ENCODE measurements around the gene MXD4. TPM values are rescaled to one million over a fixed set of nuclear protein-coding genes. Genes with fewer than 3 reads are reported as not detected.

Gene MXD4
- total and polyA plus RNA-seq, 12 donors = 13.9 to 245 (median 96.4) TPM

DNA sequence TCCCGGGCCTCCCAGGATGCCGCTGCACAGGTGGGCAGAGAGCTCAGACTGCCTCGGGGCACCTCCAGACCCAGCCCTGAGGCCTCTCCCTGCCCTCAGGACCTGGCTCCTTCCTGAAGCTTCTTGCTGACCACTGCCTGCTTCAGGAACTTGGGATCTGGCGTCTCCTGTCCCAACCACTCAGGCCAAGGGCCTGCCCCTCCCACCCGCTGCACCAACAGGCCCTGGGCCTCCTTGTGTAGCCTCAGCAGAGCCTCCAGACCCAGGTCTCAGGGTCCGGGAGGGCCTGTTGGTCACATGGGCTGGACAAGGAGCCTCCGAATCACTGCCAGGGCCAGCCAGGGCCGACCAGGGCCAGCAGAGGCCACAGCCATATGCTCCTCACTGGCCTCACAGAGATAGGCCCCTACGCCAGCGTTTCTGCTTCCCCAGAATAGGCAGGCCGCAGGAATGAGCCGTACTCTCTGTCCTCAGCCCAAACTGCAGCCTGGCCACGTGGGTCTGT is 2.8 kb downstream of the MXD4 start:
- H3K4me1 ChIP-seq (replicated peaks in 1 of 2) = peaks cover 61 to 72% of the 10 kb centered on the region in 2 donors
- 42 to 58% (median 45%) methylated on average over 4 to 13 of the region's 13 CpGs for WGBS, 4 donors
- intact Hi-C loops (cut with DNase I) = no loop called here
- DNase-seq = peak; percentile 19 to 58 (median 40)
- no peaks in the 10 kb centered on the region for H3K9me3 ChIP-seq (replicated peaks in 1 of 3)
- H3K27me3 ChIP-seq = no peaks in the 10 kb centered on the region
- H3K4me3 ChIP-seq = peak overlapping the region in 1 of 4 donors; percentile 99
- TF ChIP-seq, protein P1, sequence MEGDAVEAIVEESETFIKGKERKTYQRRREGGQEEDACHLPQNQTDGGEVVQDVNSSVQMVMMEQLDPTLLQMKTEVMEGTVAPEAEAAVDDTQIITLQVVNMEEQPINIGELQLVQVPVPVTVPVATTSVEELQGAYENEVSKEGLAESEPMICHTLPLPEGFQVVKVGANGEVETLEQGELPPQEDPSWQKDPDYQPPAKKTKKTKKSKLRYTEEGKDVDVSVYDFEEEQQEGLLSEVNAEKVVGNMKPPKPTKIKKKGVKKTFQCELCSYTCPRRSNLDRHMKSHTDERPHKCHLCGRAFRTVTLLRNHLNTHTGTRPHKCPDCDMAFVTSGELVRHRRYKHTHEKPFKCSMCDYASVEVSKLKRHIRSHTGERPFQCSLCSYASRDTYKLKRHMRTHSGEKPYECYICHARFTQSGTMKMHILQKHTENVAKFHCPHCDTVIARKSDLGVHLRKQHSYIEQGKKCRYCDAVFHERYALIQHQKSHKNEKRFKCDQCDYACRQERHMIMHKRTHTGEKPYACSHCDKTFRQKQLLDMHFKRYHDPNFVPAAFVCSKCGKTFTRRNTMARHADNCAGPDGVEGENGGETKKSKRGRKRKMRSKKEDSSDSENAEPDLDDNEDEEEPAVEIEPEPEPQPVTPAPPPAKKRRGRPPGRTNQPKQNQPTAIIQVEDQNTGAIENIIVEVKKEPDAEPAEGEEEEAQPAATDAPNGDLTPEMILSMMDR (IDR thresholded peaks at IDR 0.05) = no peak
- H3K36me3 ChIP-seq (replicated peaks in 1 of 2) = peaks cover 0 to 19% of the 10 kb centered on the region in 2 donors
- peak overlapping the region in 4 of 5 donors; percentile 35 to 98 (median 62) for H3K27ac ChIP-seq

DNA sequence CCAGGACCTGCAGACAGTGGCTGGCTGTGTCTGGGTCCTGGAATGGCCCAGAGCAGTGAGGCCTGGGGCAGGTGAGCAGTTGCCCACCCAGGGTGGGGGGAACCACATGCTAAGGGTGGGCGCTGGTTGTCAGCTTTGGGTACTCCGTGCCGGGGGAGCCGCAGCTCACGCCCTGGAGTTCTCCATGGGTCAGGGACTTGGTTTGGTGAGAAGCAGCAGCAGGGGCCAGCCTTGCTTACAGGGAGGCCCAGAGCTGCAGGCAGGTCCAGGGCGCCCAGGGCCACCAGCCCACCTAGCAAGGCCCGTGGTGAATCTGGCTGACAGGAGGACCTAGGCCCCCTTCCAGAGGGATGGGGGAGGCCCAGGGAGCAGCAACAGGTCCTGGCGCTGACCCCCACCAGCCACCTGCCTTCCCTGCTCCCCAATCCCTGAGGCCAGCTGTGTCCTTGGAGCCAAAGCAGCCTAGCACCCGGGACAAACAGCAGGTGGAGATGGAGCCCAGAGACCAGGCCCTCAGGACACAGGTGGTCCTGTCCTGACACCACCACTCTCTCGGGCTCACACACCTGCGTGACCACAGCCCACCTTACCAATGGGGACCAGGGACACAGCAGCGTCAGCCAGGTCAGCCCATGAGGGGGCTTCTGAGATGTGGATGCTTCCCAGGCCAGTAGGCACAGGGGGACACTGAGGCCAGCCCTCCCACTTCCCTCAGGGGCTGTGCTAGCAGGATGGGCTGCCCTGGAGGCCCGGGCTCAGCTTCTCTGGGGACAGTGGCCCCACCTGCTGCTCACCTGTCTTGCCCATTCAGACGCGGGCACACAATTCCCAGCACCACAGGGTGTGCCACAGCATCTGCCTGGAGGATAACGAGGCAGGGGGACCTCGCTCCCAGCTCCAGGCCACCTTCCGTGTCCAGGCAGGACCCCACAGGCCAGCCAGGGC is 3.5 kb downstream of the MXD4 start:
- intact Hi-C loops (cut with DNase I) = no loop called here
- TF ChIP-seq POLR2A (IDR thresholded peaks at IDR 0.05) = no peak
- TF ChIP-seq, protein P1 (IDR thresholded peaks at IDR 0.05) = no peak
- peak overlapping the region in 4 of 5 donors; percentile 58 to 98 (median 79) for H3K27ac ChIP-seq
- no peaks in the 10 kb centered on the region for H3K27me3 ChIP-seq
- WGBS, 4 donors = 78 to 90% (median 80%) methylated on average over 5 to 18 of the region's 18 CpGs
- peaks cover 60 to 67% of the 10 kb centered on the region in 2 donors for H3K4me1 ChIP-seq (replicated peaks in 1 of 2)
- no peaks in the 10 kb centered on the region for H3K9me3 ChIP-seq (replicated peaks in 1 of 3)
- peaks cover 0 to 26% of the 10 kb centered on the region in 2 donors for H3K36me3 ChIP-seq (replicated peaks in 1 of 2)
- peak in 5 of 7 donors; percentile 8 to 56 (median 22) for DNase-seq
- H3K4me3 ChIP-seq = peak overlapping the region in 1 of 4 donors; percentile 99

DNA sequence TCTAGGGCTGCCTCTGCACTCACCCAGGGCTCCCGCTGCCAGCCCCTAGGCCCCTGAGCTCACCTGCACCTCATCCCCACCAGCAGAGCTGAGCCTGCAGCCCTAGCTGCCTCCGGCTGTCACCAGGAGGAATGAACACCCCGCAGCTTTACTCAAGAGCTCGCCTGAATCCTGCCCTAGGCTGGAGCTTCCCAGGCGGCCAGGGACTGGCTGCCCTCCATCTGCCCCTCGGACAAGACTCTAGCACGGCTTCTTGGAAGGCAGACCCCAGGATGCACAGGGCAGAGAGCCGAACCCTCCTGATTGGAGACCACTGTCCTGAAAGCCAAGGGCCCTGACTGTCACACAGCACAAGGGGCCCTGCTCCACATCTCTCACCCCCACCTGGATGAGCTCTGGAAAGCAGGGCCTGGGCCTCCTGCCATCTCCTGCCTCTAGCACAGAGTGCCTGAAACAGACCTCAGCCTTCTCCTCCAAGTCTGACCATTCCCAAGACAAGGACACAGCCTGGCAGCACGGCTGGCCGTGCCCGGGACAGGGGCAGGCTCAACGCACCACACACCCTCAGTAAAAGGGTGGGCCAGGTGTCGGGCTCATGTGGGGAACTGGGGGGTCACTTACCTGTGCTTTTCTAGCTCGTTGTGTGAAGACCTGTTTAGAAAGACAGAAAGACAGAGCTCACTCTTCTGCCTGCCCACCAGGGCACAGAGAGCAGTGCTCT is 4.4 kb downstream of the MXD4 start:
- H3K36me3 ChIP-seq (replicated peaks in 1 of 2) = peaks cover 0 to 35% of the 10 kb centered on the region in 2 donors
- H3K27me3 ChIP-seq = no peaks in the 10 kb centered on the region
- H3K4me1 ChIP-seq (replicated peaks in 1 of 2) = peaks cover 52 to 58% of the 10 kb centered on the region in 2 donors
- whole genome bisulfite sequencing, 4 donors = 37 to 62% (median 55%) methylated on average over 3 to 14 of the region's 14 CpGs
- no peaks in the 10 kb centered on the region for H3K9me3 ChIP-seq (replicated peaks in 1 of 3)
- intact Hi-C loops (cut with DNase I) = no loop called here
- peak overlapping the region in 1 of 4 donors; percentile 9 for H3K4me3 ChIP-seq
- TF ChIP-seq, protein P1 (IDR thresholded peaks at IDR 0.05) = no peak
- TF ChIP-seq POLR2A (IDR thresholded peaks at IDR 0.05) = no peak
- DNase-seq = peak; percentile 15 to 56 (median 29)
- H3K27ac ChIP-seq = peak overlapping the region in 4 of 5 donors; percentile 58 to 98 (median 79)

DNA sequence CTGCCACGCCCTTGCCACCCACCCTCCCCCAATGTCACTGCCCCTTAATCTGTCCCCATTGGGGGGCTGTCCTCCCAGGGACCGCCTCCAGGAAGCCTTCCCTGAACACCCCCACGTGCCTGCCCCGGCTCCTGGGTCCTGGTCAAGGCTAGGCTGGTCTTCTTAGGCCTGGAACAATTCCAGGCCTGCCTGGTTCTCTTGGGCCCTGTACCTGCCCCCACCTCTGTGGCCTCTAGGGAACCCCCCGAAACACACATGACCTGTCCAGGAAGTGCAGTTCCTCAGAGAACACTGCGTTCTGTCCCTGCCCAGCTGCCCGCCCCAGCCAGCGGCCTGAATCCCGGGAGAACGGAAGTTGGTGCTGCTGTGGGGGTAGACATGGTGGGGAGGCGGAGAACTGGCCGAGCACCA is 5.1 kb downstream of the MXD4 start:
- H3K9me3 ChIP-seq (replicated peaks in 1 of 3) = no peaks in the 10 kb centered on the region
- WGBS, 4 donors = 29 to 38% (median 32%) methylated on average over 3 to 12 of the region's 12 CpGs
- DNase-seq = peak; percentile 52 to 86 (median 58)
- intact Hi-C loops (cut with DNase I) = no loop called here
- peak overlapping the region in 1 of 4 donors; percentile 9 for H3K4me3 ChIP-seq
- H3K36me3 ChIP-seq (replicated peaks in 1 of 2) = peaks cover 0 to 42% of the 10 kb centered on the region in 2 donors
- peak overlapping the region in 4 of 5 donors; percentile 58 to 98 (median 79) for H3K27ac ChIP-seq
- TF ChIP-seq, protein P1 (IDR thresholded peaks at IDR 0.05) = no peak
- no peak for TF ChIP-seq POLR2A (IDR thresholded peaks at IDR 0.05)
- no peaks in the 10 kb centered on the region for H3K27me3 ChIP-seq
- H3K4me1 ChIP-seq (replicated peaks in 1 of 2) = peaks cover 52 to 58% of the 10 kb centered on the region in 2 donors

All from adrenal gland (tissue), 12 donors.